Left renal cortex interstitium (tissue), 4 donors: ENCODE measurements around the gene DNAJC24. TPM values are rescaled to one million over a fixed set of nuclear protein-coding genes. Genes with fewer than 3 reads are reported as not detected.
"Not testable (repeated sequence)": the region's sequence is repeated elsewhere in the genome, so short reads cannot be mapped to it uniquely, and the experiment has no call there.

ENCODE experiments used
- DNase-seq, 4 donors: peaks; one replicate each; pipeline ENCODE4 v3.0.0-alpha.2; 2013; ENCODE audit warnings: low read depth in 4 of 4, low spot score in 2 of 4, missing footprints in 1 of 4
- polyA plus RNA-seq, 4 donors: library from polyadenylated mRNA; unstranded; fragments of 120-200 nt; gene quantifications; one replicate each; pipeline ENCODE4 v1.2.1, GENCODE V29; 2013; ENCODE audit not compliant: insufficient read length in 4 of 4

Gene DNAJC24
- polyA plus RNA-seq: 10 to 100 TPM; 19.2 to 34.0 (median 25.1) TPM

- DNase-seq: peak; percentile 83 to 89 (median 86)
These were observed at the start of gene DNAJC24, which contains the start of gene DCDC1 for GRCh38 chr11:31369348-31370329. DNAJC24 (plus strand) TSS chr11:31369860; CDS start chr11:31370749, 889 bp downstream. DCDC1 (minus strand) TSS chr11:31369739; CDS start chr11:31328280, 41,459 bp downstream.

- not testable (repeated sequence) for DNase-seq
These were observed 48.2 kb upstream of the DNAJC24 start for GRCh38 chr11:31321494-31321893.

- DNase-seq: no peak
These were observed 46.5 kb upstream of the DNAJC24 start for GRCh38 chr11:31323145-31323544.

- DNase-seq: no peak
These were observed 44.5 kb upstream of the DNAJC24 start for GRCh38 chr11:31325160-31325559.

- DNase-seq: no peak
These were observed 43.1 kb upstream of the DNAJC24 start for GRCh38 chr11:31326470-31327148.

GRCh38 chr11:31327417-31327816, 42.2 kb upstream of the DNAJC24 start:
- DNase-seq: no peak

GRCh38 chr11:31328697-31329096, 41.0 kb upstream of the DNAJC24 start:
- no peak for DNase-seq

GRCh38 chr11:31337806-31338205, 31.9 kb upstream of the DNAJC24 start:
- no peak for DNase-seq

- no peak for DNase-seq
These were observed 28.6 kb upstream of the DNAJC24 start for GRCh38 chr11:31340903-31341572.

- no peak for DNase-seq
These were observed 18.5 kb upstream of the DNAJC24 start for GRCh38 chr11:31351168-31351567.

- no peak for DNase-seq
These were observed 14.5 kb upstream of the DNAJC24 start for GRCh38 chr11:31355131-31355530.

GRCh38 chr11:31355817-31356216, 13.8 kb upstream of the DNAJC24 start:
- no peak for DNase-seq

GRCh38 chr11:31361743-31362142, 7.9 kb upstream of the DNAJC24 start:
- DNase-seq: no peak

- no peak for DNase-seq
These were observed 2.9 kb upstream of the DNAJC24 start for GRCh38 chr11:31366795-31367194.

GRCh38 chr11:31375879-31376278, 6.2 kb downstream of the DNAJC24 start:
- no peak for DNase-seq

GRCh38 chr11:31383116-31383515, 13.5 kb downstream of the DNAJC24 start:
- DNase-seq: no peak

GRCh38 chr11:31387379-31387778, 17.7 kb downstream of the DNAJC24 start:
- DNase-seq: no peak

- no peak for DNase-seq
These were observed 27.7 kb downstream of the DNAJC24 start for GRCh38 chr11:31397239-31397834.

GRCh38 chr11:31404614-31405013, 35.0 kb downstream of the DNAJC24 start:
- DNase-seq: no peak

- no peak for DNase-seq
These were observed 38.5 kb downstream of the DNAJC24 start for GRCh38 chr11:31408201-31408600.
